K562 (cell line): ENCODE data around the gene ATP10B. TPM values are rescaled to one million over a fixed set of nuclear protein-coding genes. Genes with fewer than 3 reads are reported as not detected.

Experiments used
- ATAC-seq: fragments of 200-7000 bp; cut with Tn5 transposase; 3 replicates; pipeline ENCODE4 v1.9.1; 2020; ENCODE audit warnings: moderate library complexity
- BruUV-seq: library from RNA; stranded (reverse); fragments of 400-500 nt; replicated peaks from 2 replicates; lab custom pipeline; 2021; lab: Mats Ljungman, UMichigan
- CTCF ChIA-PET: fragments of 300-600 bp; formaldehyde crosslinking; extraction: SDS; loops from one replicate; lab custom pipeline; 2021; ENCODE audit warnings: low intra/inter-chr PET ratio; lab: Yijun Ruan, JAX
- POLR2A ChIA-PET: fragments of 300-600, 350-650 bp; sonication (Branson Sonifier 250); formaldehyde crosslinking; extraction: SDS; loops from one replicate; lab custom pipeline; 2021; ENCODE audit warnings: antibody characterized with exemption, inconsistent platforms; lab: Yijun Ruan, JAX
- DNase-seq, 4 experiments: peaks; one replicate each; pipeline versions ENCODE4 v3.0.0 to v3.0.0-alpha.2; 2011 to 2018; ENCODE audit warnings: low spot score in 3 of 4, mixed read lengths in 3 of 4; ENCODE audit errors: extremely low read depth in 1 of 4
- FAIRE-seq: peaks from 2 replicates; lab custom pipeline; 2011; peaks lifted over from hg19 to GRCh38; lab: Jason Lieb, UNC
- H2AFZ ChIP-seq: 2 replicates; pipeline ENCODE4 v1.6.0; 2011; ENCODE audit warnings: low read depth, low read length, control low read depth, inconsistent platforms
- H3K27ac ChIP-seq: fragments of 200-600 bp; 3 replicates; pipeline ENCODE4 v1.8.0; 2011; ENCODE audit warnings: low read depth, mild to moderate bottlenecking, control low read depth, inconsistent platforms, low read length, moderate library complexity, mixed read lengths; ENCODE audit errors: extremely low read depth
- H3K27me3 ChIP-seq, 2 experiments: fragments of 300-600 bp in 1 of 2; 2 replicates in 1 of 2; 3 replicates in 1 of 2; pipeline versions ENCODE4 v1.6.0 to v1.8.0; 2011; ENCODE audit warnings: inconsistent platforms in 2 of 2, low read length in 2 of 2, mild to moderate bottlenecking in 1 of 2, mixed read lengths in 1 of 2, moderate library complexity in 1 of 2; ENCODE audit not compliant: control insufficient read depth in 2 of 2, insufficient read depth in 2 of 2
- H3K36me3 ChIP-seq: fragments of 300-600 bp; 3 replicates; pipeline ENCODE4 v1.8.0; 2011; ENCODE audit warnings: mild to moderate bottlenecking, low read length, inconsistent platforms; ENCODE audit not compliant: control insufficient read depth, insufficient read depth
- H3K4me1 ChIP-seq, 2 experiments: fragments of 200-600 bp in 1 of 2; replicated peaks in 1 of 2; 2 replicates in 1 of 2; 3 replicates in 1 of 2; pipeline versions ENCODE4 v1.5.1 to v1.8.0; 2011; ENCODE audit warnings: inconsistent platforms in 2 of 2, low read length in 2 of 2, mild to moderate bottlenecking in 1 of 2, mixed read lengths in 1 of 2, moderate library complexity in 1 of 2; ENCODE audit not compliant: control insufficient read depth in 2 of 2, insufficient read depth in 2 of 2
- H3K4me2 ChIP-seq: 2 replicates; pipeline ENCODE4 v1.6.1; 2011; ENCODE audit warnings: low read length, control low read depth, inconsistent platforms, mixed read lengths; ENCODE audit not compliant: insufficient read depth
- H3K4me3 ChIP-seq: fragments of 200-600 bp; sonication (generic), shearing (Covaris generic); 2 replicates; pipeline ENCODE4 v1.5.1; 2016; ENCODE audit warnings: control low read depth, inconsistent platforms
- H3K79me2 ChIP-seq: fragments of 200-600 bp; 3 replicates; pipeline ENCODE4 v1.8.0; 2011; ENCODE audit warnings: low read length, inconsistent platforms; ENCODE audit not compliant: control insufficient read depth, insufficient read depth
- H3K9ac ChIP-seq, 2 experiments: 2 replicates each; pipeline versions ENCODE4 v1.6.0 to v1.6.1; 2011; ENCODE audit warnings: low read depth in 2 of 2, low read length in 2 of 2, control low read depth in 1 of 2, inconsistent platforms in 1 of 2, mild to moderate bottlenecking in 1 of 2, mixed read lengths in 1 of 2; ENCODE audit not compliant: insufficient read depth in 1 of 2
- H3K9me1 ChIP-seq: one replicate; pipeline ENCODE4 v1.6.0; 2011; ENCODE audit warnings: inconsistent platforms, mild to moderate bottlenecking, low read length, moderate library complexity; ENCODE audit not compliant: control insufficient read depth, insufficient read depth
- H3K9me3 ChIP-seq: replicated peaks from 2 replicates; pipeline ENCODE4 v1.5.1; 2011; ENCODE audit warnings: low read depth, low read length, inconsistent platforms; ENCODE audit not compliant: control insufficient read depth, insufficient read depth
- H4K20me1 ChIP-seq: replicated peaks from 2 replicates; pipeline ENCODE4 v1.6.1; 2011; ENCODE audit warnings: low read length, inconsistent platforms, mixed read lengths; ENCODE audit not compliant: control insufficient read depth, insufficient read depth
- ARHGAP35 ChIP-seq: fragments of 450-650 bp; IDR thresholded peaks from 2 replicates; pipeline ENCODE4 v1.6.1; 2018; ENCODE audit not compliant: partially characterized antibody
- BMI1 ChIP-seq: fragments of 150-350 bp; IDR thresholded peaks from 2 replicates; pipeline ENCODE4 v1.6.1; 2014; ENCODE audit warnings: low read length
- BRD9 ChIP-seq: fragments of 450-650 bp; IDR thresholded peaks from 2 replicates; pipeline ENCODE4 v1.6.1; 2018; ENCODE audit warnings: low read depth; ENCODE audit not compliant: partially characterized antibody
- ERF ChIP-seq: fragments of 450-650 bp; formaldehyde crosslinking; IDR thresholded peaks from 2 replicates; pipeline ENCODE4 v1.4.0; 2020; ENCODE audit warnings: mild to moderate bottlenecking, mixed read lengths
- KAT2B ChIP-seq: IDR thresholded peaks from one replicate; pipeline ENCODE4 v1.6.1; 2012; ENCODE audit warnings: low read depth, mild to moderate bottlenecking, control low read depth, inconsistent platforms, low read length, moderate library complexity
- MXI1 ChIP-seq: IDR thresholded peaks from 2 replicates; pipeline ENCODE4 v1.6.1; 2011; ENCODE audit warnings: low read depth, mild to moderate bottlenecking, improper control_type of control experiment, low read length
- POLR3G ChIP-seq: IDR thresholded peaks from 2 replicates; pipeline ENCODE4 v1.6.1; 2011; ENCODE audit not compliant: insufficient read length, insufficient replicate concordance; ENCODE audit errors: extremely low read depth
- STAT5A ChIP-seq: IDR thresholded peaks from 2 replicates; pipeline ENCODE4 v1.6.1; 2012; ENCODE audit warnings: low read length, inconsistent platforms, borderline replicate concordance
- TBL1XR1 ChIP-seq, 2 experiments: IDR thresholded peaks; 2 replicates each; pipeline ENCODE4 v1.6.1; 2012; ENCODE audit warnings: improper control_type of control experiment in 2 of 2, low read length in 2 of 2, mild to moderate bottlenecking in 1 of 2
- TCF7L2 ChIP-seq: fragments of 150-350 bp; IDR thresholded peaks from 2 replicates; pipeline ENCODE4 v1.6.1; 2016; ENCODE audit warnings: low read depth, mild to moderate bottlenecking, low read length, moderate library complexity
- ZNF3 ChIP-seq: fragments of 250-450 bp; sonication (Bioruptor Pico); IDR thresholded peaks from 2 replicates; pipeline ENCODE4 v1.5.0; 2021; ENCODE audit warnings: mild to moderate bottlenecking, moderate library complexity
- ZNF57 ChIP-seq: fragments of 450-650 bp; formaldehyde crosslinking; IDR thresholded peaks from 2 replicates; pipeline ENCODE4 v1.4.0; 2020; ENCODE audit warnings: mild to moderate bottlenecking, moderate library complexity
- ZNF77 ChIP-seq: fragments of 250-450 bp; sonication (Bioruptor Pico); IDR thresholded peaks from 2 replicates; pipeline ENCODE4 v1.5.0; 2020
- whole genome bisulfite sequencing: fragments of 100-300 bp; shearing (Covaris generic); methylation state at CpG from one replicate; pipeline ENCODE4 v1.1.6; 2016; ENCODE audit warnings: low coverage, mixed read lengths; ENCODE audit not compliant: insufficient coverage; ENCODE audit errors: missing lambda C conversion rate; 5-methylcytosine and 5-hydroxymethylcytosine counted together
- in situ Hi-C: fragments of 300-500 bp; cut with MboI; formaldehyde crosslinking; loops from 4 replicates; pipeline ENCODE4 v1.15.0; 2018; ENCODE audit warnings: inconsistent platforms, mixed read lengths
- intact Hi-C: fragments of 100-400 bp; cut with micrococcal nuclease; formaldehyde crosslinking; loops from 2 replicates; pipeline ENCODE4 v1.14.2; 2022
- polyA plus RNA-seq, 8 experiments: library from polyadenylated mRNA; depleted of rRNA in 4 of 8; stranded (reverse) in 5 of 8; unstranded in 3 of 8; fragments of >200 nt; fragmentation: Nextera tagmentation in 2 of 8; fragmentation: Illumina TruSeq in 1 of 8; extraction: Ambion mirVana in 2 of 8; extraction: Trizol in 1 of 8; gene quantifications; 2 replicates each; pipeline versions ENCODE4 v1.2.1 to v1.2.3, GENCODE V29; 2011 to 2014; ENCODE audit warnings: inconsistent platforms in 1 of 8, missing spikeins in 1 of 8
- total RNA-seq, 7 experiments: library from RNA; depleted of rRNA in 6 of 7; stranded (reverse); fragments of >200 nt in 6 of 7; fragmentation: Illumina TruSeq in 2 of 7; extraction: Trizol in 2 of 7; gene quantifications; 2 replicates each; pipeline versions ENCODE4 v1.2.1 to v1.2.3, GENCODE V29; 2011 to 2021; ENCODE audit warnings: low replicate concordance in 1 of 7
- TF ChIP-seq, protein P1 (sequence below): fragments of 450-650 bp; formaldehyde crosslinking; IDR thresholded peaks from 2 replicates; pipeline ENCODE4 v1.4.0; 2020; ENCODE audit warnings: mild to moderate bottlenecking, moderate library complexity
- TF ChIP-seq, protein P2 (sequence below): fragments of 250-450 bp; sonication (Bioruptor Pico); IDR thresholded peaks from 2 replicates; pipeline ENCODE4 v1.8.0; 2022; ENCODE audit warnings: moderate library complexity, mild to moderate bottlenecking, inconsistent platforms
- TF ChIP-seq, protein P3 (sequence below): fragments of 250-450 bp; sonication (Bioruptor Pico); IDR thresholded peaks from 2 replicates; pipeline ENCODE4 v1.5.0; 2021

Gene ATP10B
- total and polyA plus RNA-seq, 9 of the 15 experiments (the other 6 are each of a cell fraction or from before 2014, with no cell fraction given) = 0.04 TPM; not detected in 8

DNA sequence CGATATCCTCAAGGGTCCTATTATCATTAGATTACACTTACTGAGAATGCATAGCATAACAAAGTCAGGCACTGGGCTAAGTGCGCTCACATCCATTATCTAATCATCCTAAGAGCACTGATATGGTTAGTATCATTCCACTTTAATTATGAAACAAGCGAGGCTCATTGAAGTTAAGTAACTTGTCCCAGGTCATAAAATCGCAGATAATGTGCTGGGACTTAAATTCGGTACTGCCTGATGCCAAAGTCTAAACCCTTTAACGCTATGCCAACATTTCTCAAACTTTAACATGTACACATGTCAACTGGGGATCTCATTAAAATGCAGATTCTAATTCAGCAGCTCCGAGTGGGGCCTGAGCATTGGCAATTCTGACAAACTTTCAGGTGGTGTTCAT is 225.7 kb downstream of the ATP10B start:
- POLR2A ChIA-PET = no interaction called here
- whole genome bisulfite sequencing = 0% methylated on average over 7 of the region's 7 CpGs

DNA sequence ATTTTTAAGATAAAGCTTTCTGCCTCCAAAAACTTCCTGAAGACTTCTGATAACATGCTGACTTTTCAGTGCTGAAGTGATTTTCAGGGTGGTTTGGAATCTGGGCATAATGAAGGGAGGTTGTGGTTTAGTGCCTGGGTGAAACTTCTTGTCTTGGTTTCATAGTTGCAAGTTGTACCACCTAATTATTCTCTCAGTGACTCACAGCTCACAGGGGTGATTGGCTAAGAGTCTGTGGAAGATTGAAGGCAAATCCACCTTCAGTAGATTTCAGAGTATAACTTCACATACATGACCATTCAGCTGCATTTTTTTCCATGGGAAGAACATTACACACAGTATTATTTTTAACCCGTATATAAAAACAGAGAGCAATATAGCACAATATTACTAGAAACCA is 230.5 kb downstream of the ATP10B start:
- 0% methylated on average over 1 of the region's 1 CpG for WGBS
- H2AFZ ChIP-seq = no peak overlapping the region
- no peaks in the 10 kb centered on the region for H3K27me3 ChIP-seq
- FAIRE-seq (no peak), DNase-seq (no peak), ATAC-seq (no peak)
- no peaks in the 10 kb centered on the region for H3K9me3 ChIP-seq
- intact Hi-C loops = no loop called here
- H3K4me2 ChIP-seq = no peak overlapping the region
- no peaks in the 10 kb centered on the region for H3K36me3 ChIP-seq
- no peaks in the 10 kb centered on the region for H3K4me1 ChIP-seq
- no peaks in the 10 kb centered on the region for H3K9me1 ChIP-seq
- no peaks in the 10 kb centered on the region for H3K79me2 ChIP-seq
- CTCF ChIA-PET = no interaction called here
- in situ Hi-C loops = no loop called here
- no peak overlapping the region for H3K9ac ChIP-seq
- H4K20me1 ChIP-seq = no peaks in the 10 kb centered on the region
- BruUV-seq = no TSS peak
- POLR2A ChIA-PET = no interaction called here
- H3K4me3 ChIP-seq = no peak overlapping the region
- H3K27ac ChIP-seq = no peak overlapping the region
- TF ChIP-seq, protein P1, sequence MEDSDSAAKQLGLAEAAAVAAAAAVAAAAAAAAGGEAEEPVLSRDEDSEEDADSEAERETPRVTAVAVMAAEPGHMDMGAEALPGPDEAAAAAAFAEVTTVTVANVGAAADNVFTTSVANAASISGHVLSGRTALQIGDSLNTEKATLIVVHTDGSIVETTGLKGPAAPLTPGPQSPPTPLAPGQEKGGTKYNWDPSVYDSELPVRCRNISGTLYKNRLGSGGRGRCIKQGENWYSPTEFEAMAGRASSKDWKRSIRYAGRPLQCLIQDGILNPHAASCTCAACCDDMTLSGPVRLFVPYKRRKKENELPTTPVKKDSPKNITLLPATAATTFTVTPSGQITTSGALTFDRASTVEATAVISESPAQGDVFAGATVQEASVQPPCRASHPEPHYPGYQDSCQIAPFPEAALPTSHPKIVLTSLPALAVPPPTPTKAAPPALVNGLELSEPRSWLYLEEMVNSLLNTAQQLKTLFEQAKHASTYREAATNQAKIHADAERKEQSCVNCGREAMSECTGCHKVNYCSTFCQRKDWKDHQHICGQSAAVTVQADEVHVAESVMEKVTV (CRISPR knock-in tag) = no peak
- TF ChIP-seq BMI1 (no peak), ARHGAP35 (no peak), KAT2B (no peak), TBL1XR1 (IDR thresholded peaks at IDR 0.05; ENCODE audit: low read length in 2 of 2) (no peak), ZNF77 (CRISPR knock-in tag) (no peak), STAT5A (no peak), ZNF3 (CRISPR knock-in tag) (no peak), MXI1 (no peak), POLR3G (no peak)
- TF ChIP-seq, protein P2, sequence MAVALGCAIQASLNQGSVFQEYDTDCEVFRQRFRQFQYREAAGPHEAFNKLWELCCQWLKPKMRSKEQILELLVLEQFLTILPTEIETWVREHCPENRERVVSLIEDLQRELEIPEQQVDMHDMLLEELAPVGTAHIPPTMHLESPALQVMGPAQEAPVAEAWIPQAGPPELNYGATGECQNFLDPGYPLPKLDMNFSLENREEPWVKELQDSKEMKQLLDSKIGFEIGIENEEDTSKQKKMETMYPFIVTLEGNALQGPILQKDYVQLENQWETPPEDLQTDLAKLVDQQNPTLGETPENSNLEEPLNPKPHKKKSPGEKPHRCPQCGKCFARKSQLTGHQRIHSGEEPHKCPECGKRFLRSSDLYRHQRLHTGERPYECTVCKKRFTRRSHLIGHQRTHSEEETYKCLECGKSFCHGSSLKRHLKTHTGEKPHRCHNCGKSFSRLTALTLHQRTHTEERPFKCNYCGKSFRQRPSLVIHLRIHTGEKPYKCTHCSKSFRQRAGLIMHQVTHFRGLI = no peak
- TF ChIP-seq, protein P3, sequence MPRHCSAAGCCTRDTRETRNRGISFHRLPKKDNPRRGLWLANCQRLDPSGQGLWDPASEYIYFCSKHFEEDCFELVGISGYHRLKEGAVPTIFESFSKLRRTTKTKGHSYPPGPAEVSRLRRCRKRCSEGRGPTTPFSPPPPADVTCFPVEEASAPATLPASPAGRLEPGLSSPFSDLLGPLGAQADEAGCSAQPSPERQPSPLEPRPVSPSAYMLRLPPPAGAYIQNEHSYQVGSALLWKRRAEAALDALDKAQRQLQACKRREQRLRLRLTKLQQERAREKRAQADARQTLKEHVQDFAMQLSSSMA (CRISPR knock-in tag) = no peak

More for the DNA sequence above, 225.7 kb downstream of the ATP10B start:
- CTCF ChIA-PET = no interaction called here
- Histone ChIP-seq H3K9me3 (no peaks in the 10 kb centered on the region), H3K9ac (no peak overlapping the region), H3K27me3 (no peaks in the 10 kb centered on the region), H4K20me1 (no peaks in the 10 kb centered on the region), H3K4me1 (no peaks in the 10 kb centered on the region), H3K27ac (no peak overlapping the region), H3K4me3 (no peak overlapping the region), H3K79me2 (no peaks in the 10 kb centered on the region), H2AFZ (no peak overlapping the region), H3K36me3 (no peaks in the 10 kb centered on the region), H3K9me1 (no peaks in the 10 kb centered on the region), H3K4me2 (no peak overlapping the region)
- ATAC-seq = no peak
- in situ Hi-C loops = no loop called here
- no TSS peak for BruUV-seq
- TF ChIP-seq BRD9 (no peak), ZNF57 (CRISPR knock-in tag) (no peak), TCF7L2 (no peak), ERF (CRISPR knock-in tag) (no peak)
- no peak for FAIRE-seq
- no peak for DNase-seq
- intact Hi-C loops = no loop called here
